Measurements from ENCODE around the gene PTCSC3. TPM values are rescaled to one million over a fixed set of nuclear protein-coding genes. Genes with fewer than 3 reads are reported as not detected.

Gene PTCSC3
- total RNA-seq, 1 donor, result not detected

DNA sequence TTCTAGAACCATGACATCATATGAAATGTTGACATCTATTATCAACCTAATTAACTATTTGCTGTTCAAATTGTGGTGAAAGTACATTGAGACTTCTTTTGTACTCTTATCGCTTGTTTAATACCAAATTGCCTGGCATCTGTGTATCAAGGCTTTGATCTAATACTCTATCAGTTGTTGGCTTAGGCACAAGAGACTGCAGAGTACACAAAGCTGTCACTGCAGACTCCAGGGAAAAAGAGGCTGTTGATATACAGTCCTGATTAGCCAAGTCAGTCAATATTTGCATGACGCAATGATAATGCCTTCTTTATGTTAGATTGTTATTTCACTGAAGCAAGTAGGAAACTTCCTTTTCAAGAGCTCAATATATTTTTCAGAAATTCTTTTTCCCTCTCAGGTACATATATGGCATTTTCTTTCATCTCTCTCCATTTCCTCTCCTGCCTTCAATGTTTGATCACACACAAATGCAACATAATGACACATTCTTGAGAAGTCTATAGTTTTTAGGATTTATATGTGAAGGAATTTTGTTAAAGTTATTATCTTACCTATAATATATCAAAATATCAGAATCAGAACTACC is 32.3 kb upstream of the PTCSC3 start:
- no peak overlapping the region for H3K4me3 ChIP-seq (ENCODE audit: low read depth, low read length)
- TF ChIP-seq CTCF (IDR thresholded peaks at IDR 0.05; ENCODE audit: insufficient read depth, low read depth, low read length), result no peak
- DNase-seq (ENCODE audit: low read depth), result no peak

- peak; percentile 41 for TF ChIP-seq CTCF (IDR thresholded peaks at IDR 0.05; ENCODE audit: insufficient read depth, low read depth, low read length)
- no peak for DNase-seq (ENCODE audit: low read depth)
- no peak overlapping the region for H3K4me3 ChIP-seq (ENCODE audit: low read depth, low read length)
Measured at GRCh38 chr14:36207500-36207899, 31.0 kb upstream of the PTCSC3 start.

GRCh38 chr14:36204461-36205073 is 28.0 kb upstream of the PTCSC3 start:
- DNase-seq (ENCODE audit: low read depth), result no peak
- no peak overlapping the region for H3K4me3 ChIP-seq (ENCODE audit: low read depth, low read length)
- TF ChIP-seq CTCF (IDR thresholded peaks at IDR 0.05; ENCODE audit: insufficient read depth, low read depth, low read length), result no peak

- no peak for TF ChIP-seq CTCF (IDR thresholded peaks at IDR 0.05; ENCODE audit: insufficient read depth, low read depth, low read length)
- DNase-seq (ENCODE audit: low read depth), result no peak
- H3K4me3 ChIP-seq (ENCODE audit: low read depth, low read length), result no peak overlapping the region
Measured at GRCh38 chr14:36198378-36198777, 21.9 kb upstream of the PTCSC3 start.

- no peak for DNase-seq (ENCODE audit: low read depth)
- no peak overlapping the region for H3K4me3 ChIP-seq (ENCODE audit: low read depth, low read length)
- no peak for TF ChIP-seq CTCF (IDR thresholded peaks at IDR 0.05; ENCODE audit: insufficient read depth, low read depth, low read length)
Measured at GRCh38 chr14:36194663-36195062, 18.1 kb upstream of the PTCSC3 start.

DNA sequence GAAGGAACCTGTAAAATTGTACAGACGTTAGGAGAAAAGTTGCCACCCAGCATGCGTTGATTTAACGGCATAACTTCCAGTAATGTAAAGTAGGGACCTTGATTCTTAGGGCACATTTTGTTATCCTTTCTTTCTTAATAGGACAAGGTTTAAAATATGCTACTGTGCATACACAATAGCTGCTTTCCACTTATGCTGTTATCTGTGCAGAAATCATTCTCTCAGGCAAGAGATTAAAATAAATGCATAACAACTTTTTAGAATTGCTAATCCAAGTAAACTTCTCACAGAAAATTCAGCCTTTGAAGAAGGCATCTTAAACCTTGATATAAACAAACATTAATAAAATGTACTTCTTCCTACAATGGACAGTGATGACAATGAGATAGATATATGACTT is 16.0 kb upstream of the PTCSC3 start:
- H3K4me3 ChIP-seq (ENCODE audit: low read depth, low read length), result no peak overlapping the region
- TF ChIP-seq CTCF (IDR thresholded peaks at IDR 0.05; ENCODE audit: insufficient read depth, low read depth, low read length), result no peak
- no peak for DNase-seq (ENCODE audit: low read depth)

- H3K4me3 ChIP-seq (ENCODE audit: low read depth, low read length), result no peak overlapping the region
- no peak for DNase-seq (ENCODE audit: low read depth)
- no peak for TF ChIP-seq CTCF (IDR thresholded peaks at IDR 0.05; ENCODE audit: insufficient read depth, low read depth, low read length)
Measured at GRCh38 chr14:36183402-36183801, 6.9 kb upstream of the PTCSC3 start.

Measured in fibroblast of villous mesenchyme (primary cell).